ENCODE measurements around the gene HES7. TPM values are rescaled to one million over a fixed set of nuclear protein-coding genes. Genes with fewer than 3 reads are reported as not detected.

The HES7 gene
- total and polyA plus RNA-seq, 9 of the 15 experiments (the other 6 are each of a cell fraction or from before 2014, with no cell fraction given), result 0.03 to 1.7 (median 0.14) TPM; not detected in 1

- TF ChIP-seq E2F4 (CRISPR knock-in tag; IDR thresholded peaks at IDR 0.05; ENCODE audit: low read depth) (no peak), MBD2 (IDR thresholded peaks at IDR 0.05; ENCODE audit: borderline replicate concordance, low read depth) (no peak), SMC3 (conservative IDR thresholded peaks at IDR 0.05; ENCODE audit: insufficient read depth, low read depth, low read length) (no peak), CLOCK (CRISPR knock-in tag; IDR thresholded peaks at IDR 0.05; ENCODE audit: borderline replicate concordance) (no peak), ZC3H4 (CRISPR knock-in tag; IDR thresholded peaks at IDR 0.05; ENCODE audit: borderline replicate concordance) (no peak), ZNF282 (CRISPR knock-in tag; IDR thresholded peaks at IDR 0.05) (no peak), ESRRB (CRISPR knock-in tag; IDR thresholded peaks at IDR 0.05; ENCODE audit: borderline replicate concordance) (no peak), ZNF318 (IDR thresholded peaks at IDR 0.05; ENCODE audit: borderline replicate concordance in 1 of 2, low read depth in 1 of 2) (no peak), ZNF395 (CRISPR knock-in tag; IDR thresholded peaks at IDR 0.05) (no peak), ZNF133 (CRISPR knock-in tag; IDR thresholded peaks at IDR 0.05) (no peak), NFE2L1 (tag; IDR thresholded peaks at IDR 0.05; ENCODE audit: borderline replicate concordance, low read depth) (no peak), KDM4B (IDR thresholded peaks at IDR 0.05; ENCODE audit: borderline replicate concordance in 2 of 2, low read depth in 1 of 2) (no peak), TRIM28 (IDR thresholded peaks at IDR 0.05) (no peak)
Observed at GRCh38 chr17:8117980-8118768, 5.7 kb downstream of the HES7 start, which contains the start of gene ALOXE3 (continued).

Data from K562 (cell line).